HG03025 (cell line): Measurements from ENCODE around the gene XYLT2.

Experiments
- ATAC-seq: cut with Tn5 transposase; IDR thresholded peaks from one replicate; pipeline ENCODE4 v1.9.1; 2021; ENCODE audit warnings: mild to moderate bottlenecking, moderate library complexity; ENCODE audit not compliant: unreplicated experiment, low FRiP score

XYLT2 gene

GRCh38 chr17:50347117-50347893 lies 1.4 kb downstream of the XYLT2 start:
- no peak for ATAC-seq

- no peak for ATAC-seq
Observed at GRCh38 chr17:50347894-50348291, 2.0 kb downstream of the XYLT2 start.

GRCh38 chr17:50348522-50349242 lies 2.8 kb downstream of the XYLT2 start:
- ATAC-seq, result no peak

GRCh38 chr17:50349243-50349600 lies 3.3 kb downstream of the XYLT2 start:
- no peak for ATAC-seq

GRCh38 chr17:50350733-50351132 lies 4.8 kb downstream of the XYLT2 start:
- ATAC-seq, result no peak

GRCh38 chr17:50352072-50352692 lies 6.3 kb downstream of the XYLT2 start:
- no peak for ATAC-seq

- ATAC-seq, result no peak
Observed at GRCh38 chr17:50352693-50353599, 7.0 kb downstream of the XYLT2 start.

- ATAC-seq, result no peak
Observed at GRCh38 chr17:50353600-50354195, 7.8 kb downstream of the XYLT2 start.

GRCh38 chr17:50354198-50354597 lies 8.3 kb downstream of the XYLT2 start:
- no peak for ATAC-seq

- no peak for ATAC-seq
Observed at GRCh38 chr17:50354776-50355175, 8.8 kb downstream of the XYLT2 start.

- no peak for ATAC-seq
Observed at GRCh38 chr17:50355336-50355700, 9.4 kb downstream of the XYLT2 start.

GRCh38 chr17:50355701-50356341 lies 9.9 kb downstream of the XYLT2 start:
- no peak for ATAC-seq

- no peak for ATAC-seq
Observed at GRCh38 chr17:50356418-50356817, 10.5 kb downstream of the XYLT2 start.

- ATAC-seq, result no peak
Observed at GRCh38 chr17:50356892-50357510, 11.1 kb downstream of the XYLT2 start.

- ATAC-seq, result no peak
Observed at GRCh38 chr17:50358177-50358576, 12.3 kb downstream of the XYLT2 start.

- ATAC-seq, result no peak
Observed at GRCh38 chr17:50359005-50359699, 13.2 kb downstream of the XYLT2 start.

GRCh38 chr17:50359998-50360461 lies 14.1 kb downstream of the XYLT2 start:
- ATAC-seq, result no peak

GRCh38 chr17:50360486-50361115 lies 14.7 kb downstream of the XYLT2 start:
- no peak for ATAC-seq
